ENCODE measurements around the gene SGCD. TPM values are rescaled to one million over a fixed set of nuclear protein-coding genes. Genes with fewer than 3 reads are reported as not detected.

SGCD gene
- total RNA-seq, 1 donor from 2014 or later, result 0.33 TPM

- peaks cover 5% of the 10 kb centered on the region for H3K9me3 Mint-ChIP-seq
- no peak for DNase-seq (ENCODE audit: low read depth, low spot score)
- H3K27me3 Mint-ChIP-seq (ENCODE audit: low read depth), result no peaks in the 10 kb centered on the region
- H3K4me3 Mint-ChIP-seq, result no peak overlapping the region
- H3K27ac Mint-ChIP-seq (ENCODE audit: unreplicated experiment), result no peak overlapping the region
- TF ChIP-seq CTCF (conservative IDR thresholded peaks at IDR 0.05), result no peak
- peaks cover 31% of the 10 kb centered on the region for H3K4me1 Mint-ChIP-seq
- H3K36me3 Mint-ChIP-seq (ENCODE audit: low read depth), result no peaks in the 10 kb centered on the region
These were observed 262.4 kb downstream of the SGCD start for GRCh38 chr5:156589104-156589945.

GRCh38 chr5:156589946-156590216 lies 262.9 kb downstream of the SGCD start:
- no peak for DNase-seq (ENCODE audit: low read depth, low spot score)
- Mint-ChIP-seq H3K27me3 (ENCODE audit: low read depth) (no peaks in the 10 kb centered on the region), H3K36me3 (ENCODE audit: low read depth) (no peaks in the 10 kb centered on the region), H3K27ac (ENCODE audit: unreplicated experiment) (no peak overlapping the region), H3K9me3 (peaks cover 5% of the 10 kb centered on the region), H3K4me1 (peaks cover 31% of the 10 kb centered on the region), H3K4me3 (no peak overlapping the region)
- no peak for TF ChIP-seq CTCF (conservative IDR thresholded peaks at IDR 0.05)

- Mint-ChIP-seq H3K27me3 (ENCODE audit: low read depth) (no peaks in the 10 kb centered on the region), H3K9me3 (peaks cover 5% of the 10 kb centered on the region), H3K4me1 (peaks cover 31% of the 10 kb centered on the region), H3K36me3 (ENCODE audit: low read depth) (no peaks in the 10 kb centered on the region), H3K4me3 (no peak overlapping the region), H3K27ac (ENCODE audit: unreplicated experiment) (no peak overlapping the region)
- DNase-seq (ENCODE audit: low read depth, low spot score), result no peak
- TF ChIP-seq CTCF (conservative IDR thresholded peaks at IDR 0.05), result no peak
These were observed 264.0 kb downstream of the SGCD start for GRCh38 chr5:156590978-156591377.

DNA sequence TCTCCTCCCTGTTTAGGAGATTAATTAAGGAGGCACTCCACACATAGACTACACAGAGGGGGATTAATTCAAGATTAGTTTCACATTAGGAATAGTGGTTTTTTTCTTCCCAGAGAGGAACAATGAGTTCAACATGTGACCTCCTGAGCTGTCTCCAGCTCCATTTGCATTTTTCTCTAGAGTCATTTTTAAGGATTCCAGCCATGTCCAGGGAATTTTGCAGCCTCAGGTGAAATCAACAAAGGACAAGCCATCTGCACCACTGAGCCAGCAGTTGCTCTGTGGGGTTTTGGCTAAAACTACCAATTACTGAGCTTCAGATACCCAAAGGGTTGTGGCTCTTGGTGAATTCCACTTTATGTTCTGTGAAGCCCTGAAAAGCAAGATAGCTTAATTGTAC lies 264.7 kb downstream of the SGCD start:
- peaks cover 5% of the 10 kb centered on the region for H3K9me3 Mint-ChIP-seq
- no peak for TF ChIP-seq CTCF (conservative IDR thresholded peaks at IDR 0.05)
- no peaks in the 10 kb centered on the region for H3K36me3 Mint-ChIP-seq (ENCODE audit: low read depth)
- H3K27me3 Mint-ChIP-seq (ENCODE audit: low read depth), result no peaks in the 10 kb centered on the region
- no peak for DNase-seq (ENCODE audit: low read depth, low spot score)
- H3K4me3 Mint-ChIP-seq, result no peak overlapping the region
- peaks cover 31% of the 10 kb centered on the region for H3K4me1 Mint-ChIP-seq
- no peak overlapping the region for H3K27ac Mint-ChIP-seq (ENCODE audit: unreplicated experiment)

- Mint-ChIP-seq H3K9me3 (peaks cover 8% of the 10 kb centered on the region), H3K27ac (ENCODE audit: unreplicated experiment) (no peak overlapping the region), H3K4me1 (peaks cover 27% of the 10 kb centered on the region), H3K4me3 (no peak overlapping the region), H3K36me3 (ENCODE audit: low read depth) (no peaks in the 10 kb centered on the region), H3K27me3 (ENCODE audit: low read depth) (no peaks in the 10 kb centered on the region)
- no peak for TF ChIP-seq CTCF (conservative IDR thresholded peaks at IDR 0.05)
- no peak for DNase-seq (ENCODE audit: low read depth, low spot score)
These were observed 266.6 kb downstream of the SGCD start for GRCh38 chr5:156593546-156593945.
